Measurements from ENCODE around the gene SLC13A3.

The SLC13A3 gene

DNA sequence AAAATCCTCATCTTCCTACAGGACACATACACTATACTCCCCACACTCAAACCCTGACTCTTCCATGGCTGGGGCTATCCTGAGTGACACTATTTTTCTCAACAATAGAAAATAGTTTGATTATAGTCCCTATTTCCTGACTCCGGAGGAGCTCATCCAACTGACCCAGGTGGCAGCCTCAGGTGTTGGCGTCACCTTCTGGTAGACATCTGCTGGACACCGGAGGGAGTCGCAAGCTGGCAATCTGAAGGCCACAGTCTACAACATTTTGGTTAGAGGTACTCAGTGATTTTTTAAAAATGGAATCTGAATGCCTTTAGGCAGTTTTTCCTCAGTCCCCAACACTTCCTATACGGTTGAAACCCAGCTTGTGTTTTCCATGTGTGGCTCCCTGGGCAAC lies 68.6 kb downstream of the SLC13A3 start:
- Histone ChIP-seq H3K4me3 (ENCODE audit: insufficient read depth, low read depth, low read length, poor library complexity, severe bottlenecking) (no peak overlapping the region), H3K9me3 (ENCODE audit: control insufficient read depth, low read length) (no peaks in the 10 kb centered on the region), H3K27ac (ENCODE audit: insufficient read depth, low read length, poor library complexity, severe bottlenecking) (no peak overlapping the region), H3K4me1 (ENCODE audit: control insufficient read depth, insufficient read depth, low read length, poor library complexity, severe bottlenecking) (no peaks in the 10 kb centered on the region), H3K36me3 (ENCODE audit: control insufficient read depth, insufficient read depth, low read length) (no peaks in the 10 kb centered on the region), H3K27me3 (replicated peaks; ENCODE audit: control insufficient read depth, insufficient read depth, low read length, poor library complexity, severe bottlenecking) (no peaks in the 10 kb centered on the region)
- DNase-seq, result no peak

DNA sequence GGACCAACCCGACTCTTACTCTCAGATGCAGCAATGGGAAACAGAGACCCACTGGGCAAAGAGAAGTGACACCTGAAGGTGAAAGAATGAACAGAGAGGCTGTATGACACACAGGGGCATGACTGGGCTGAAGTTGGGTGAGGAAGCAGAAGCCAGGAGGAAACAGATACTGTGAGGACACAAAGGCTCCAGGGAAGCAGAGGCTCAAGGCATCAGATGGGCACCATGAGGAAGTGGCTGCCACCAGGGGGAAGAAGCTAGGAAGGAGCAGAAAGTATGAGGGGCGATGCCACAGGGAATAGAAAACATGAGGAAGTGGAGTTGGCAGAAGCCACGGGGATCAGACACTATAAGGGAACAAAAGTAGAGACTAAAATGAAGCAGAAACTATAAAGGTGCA lies 69.9 kb downstream of the SLC13A3 start:
- H3K27ac ChIP-seq (ENCODE audit: insufficient read depth, low read length, poor library complexity, severe bottlenecking), result no peak overlapping the region
- H3K4me3 ChIP-seq (ENCODE audit: insufficient read depth, low read depth, low read length, poor library complexity, severe bottlenecking), result no peak overlapping the region
- no peaks in the 10 kb centered on the region for H3K9me3 ChIP-seq (ENCODE audit: control insufficient read depth, low read length)
- DNase-seq, result no peak
- no peaks in the 10 kb centered on the region for H3K27me3 ChIP-seq (replicated peaks; ENCODE audit: control insufficient read depth, insufficient read depth, low read length, poor library complexity, severe bottlenecking)
- H3K36me3 ChIP-seq (ENCODE audit: control insufficient read depth, insufficient read depth, low read length), result no peaks in the 10 kb centered on the region
- no peaks in the 10 kb centered on the region for H3K4me1 ChIP-seq (ENCODE audit: control insufficient read depth, insufficient read depth, low read length, poor library complexity, severe bottlenecking)

DNA sequence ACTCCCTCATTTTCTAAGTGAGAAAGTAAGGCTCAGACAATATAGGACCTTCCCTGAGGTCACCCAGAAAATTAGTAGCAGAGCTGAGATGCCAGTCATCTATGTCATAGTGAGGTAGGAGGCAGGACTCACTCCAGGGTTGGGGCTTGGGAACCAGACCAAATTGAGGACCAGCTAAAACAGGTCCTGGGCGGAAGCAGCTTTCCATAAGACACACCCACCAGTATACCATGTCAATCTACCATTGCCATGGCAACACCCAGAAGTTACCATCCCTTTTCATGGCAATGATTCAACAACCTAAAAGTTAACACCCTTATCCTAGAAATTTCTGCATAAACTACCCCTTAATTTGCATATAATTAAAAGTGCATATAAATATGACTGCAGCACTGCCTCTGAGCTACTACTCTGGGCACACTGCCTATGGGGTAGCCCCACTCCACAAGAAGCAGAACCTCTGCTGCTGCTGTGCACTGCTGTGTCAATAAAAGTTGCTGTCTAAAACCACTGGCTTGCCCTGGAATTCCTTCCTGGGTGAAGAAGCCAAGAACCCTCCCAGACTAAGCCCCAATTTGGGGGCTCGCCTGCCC lies 70.5 kb downstream of the SLC13A3 start:
- no peaks in the 10 kb centered on the region for H3K4me1 ChIP-seq (ENCODE audit: control insufficient read depth, insufficient read depth, low read length, poor library complexity, severe bottlenecking)
- no peaks in the 10 kb centered on the region for H3K36me3 ChIP-seq (ENCODE audit: control insufficient read depth, insufficient read depth, low read length)
- H3K9me3 ChIP-seq (ENCODE audit: control insufficient read depth, low read length), result no peaks in the 10 kb centered on the region
- no peak overlapping the region for H3K4me3 ChIP-seq (ENCODE audit: insufficient read depth, low read depth, low read length, poor library complexity, severe bottlenecking)
- DNase-seq, result no peak
- H3K27ac ChIP-seq (ENCODE audit: insufficient read depth, low read length, poor library complexity, severe bottlenecking), result no peak overlapping the region
- no peaks in the 10 kb centered on the region for H3K27me3 ChIP-seq (replicated peaks; ENCODE audit: control insufficient read depth, insufficient read depth, low read length, poor library complexity, severe bottlenecking)

- H3K36me3 ChIP-seq (ENCODE audit: control insufficient read depth, insufficient read depth, low read length), result no peaks in the 10 kb centered on the region
- H3K4me1 ChIP-seq (ENCODE audit: control insufficient read depth, insufficient read depth, low read length, poor library complexity, severe bottlenecking), result no peaks in the 10 kb centered on the region
- no peaks in the 10 kb centered on the region for H3K9me3 ChIP-seq (ENCODE audit: control insufficient read depth, low read length)
- no peak overlapping the region for H3K4me3 ChIP-seq (ENCODE audit: insufficient read depth, low read depth, low read length, poor library complexity, severe bottlenecking)
- H3K27ac ChIP-seq (ENCODE audit: insufficient read depth, low read length, poor library complexity, severe bottlenecking), result no peak overlapping the region
- DNase-seq, result no peak
- H3K27me3 ChIP-seq (replicated peaks; ENCODE audit: control insufficient read depth, insufficient read depth, low read length, poor library complexity, severe bottlenecking), result no peaks in the 10 kb centered on the region
These were observed 72.5 kb downstream of the SLC13A3 start for GRCh38 chr20:46578745-46579144.

GRCh38 chr20:46576774-46577395 lies 74.4 kb downstream of the SLC13A3 start:
- Histone ChIP-seq H3K27ac (ENCODE audit: insufficient read depth, low read length, poor library complexity, severe bottlenecking) (no peak overlapping the region), H3K27me3 (replicated peaks; ENCODE audit: control insufficient read depth, insufficient read depth, low read length, poor library complexity, severe bottlenecking) (no peaks in the 10 kb centered on the region)
- no peak for DNase-seq

GRCh38 chr20:46575937-46576461 lies 75.3 kb downstream of the SLC13A3 start:
- no peak overlapping the region for H3K4me3 ChIP-seq (ENCODE audit: insufficient read depth, low read depth, low read length, poor library complexity, severe bottlenecking)
- no peak for DNase-seq
- H3K27me3 ChIP-seq (replicated peaks; ENCODE audit: control insufficient read depth, insufficient read depth, low read length, poor library complexity, severe bottlenecking), result no peaks in the 10 kb centered on the region
- H3K36me3 ChIP-seq (ENCODE audit: control insufficient read depth, insufficient read depth, low read length), result no peaks in the 10 kb centered on the region
- H3K27ac ChIP-seq (ENCODE audit: insufficient read depth, low read length, poor library complexity, severe bottlenecking), result no peak overlapping the region
- no peaks in the 10 kb centered on the region for H3K4me1 ChIP-seq (ENCODE audit: control insufficient read depth, insufficient read depth, low read length, poor library complexity, severe bottlenecking)
- no peaks in the 10 kb centered on the region for H3K9me3 ChIP-seq (ENCODE audit: control insufficient read depth, low read length)

More at GRCh38 chr20:46576774-46577395, 74.4 kb downstream of the SLC13A3 start:
- Histone ChIP-seq H3K36me3 (ENCODE audit: control insufficient read depth, insufficient read depth, low read length) (no peaks in the 10 kb centered on the region), H3K4me3 (ENCODE audit: insufficient read depth, low read depth, low read length, poor library complexity, severe bottlenecking) (no peak overlapping the region), H3K9me3 (ENCODE audit: control insufficient read depth, low read length) (no peaks in the 10 kb centered on the region), H3K4me1 (ENCODE audit: control insufficient read depth, insufficient read depth, low read length, poor library complexity, severe bottlenecking) (no peaks in the 10 kb centered on the region)

- Histone ChIP-seq H3K27ac (ENCODE audit: insufficient read depth, low read length, poor library complexity, severe bottlenecking) (no peak overlapping the region), H3K4me3 (ENCODE audit: insufficient read depth, low read depth, low read length, poor library complexity, severe bottlenecking) (no peak overlapping the region)
- no peak for DNase-seq
These were observed 75.9 kb downstream of the SLC13A3 start for GRCh38 chr20:46575394-46575793.

DNA sequence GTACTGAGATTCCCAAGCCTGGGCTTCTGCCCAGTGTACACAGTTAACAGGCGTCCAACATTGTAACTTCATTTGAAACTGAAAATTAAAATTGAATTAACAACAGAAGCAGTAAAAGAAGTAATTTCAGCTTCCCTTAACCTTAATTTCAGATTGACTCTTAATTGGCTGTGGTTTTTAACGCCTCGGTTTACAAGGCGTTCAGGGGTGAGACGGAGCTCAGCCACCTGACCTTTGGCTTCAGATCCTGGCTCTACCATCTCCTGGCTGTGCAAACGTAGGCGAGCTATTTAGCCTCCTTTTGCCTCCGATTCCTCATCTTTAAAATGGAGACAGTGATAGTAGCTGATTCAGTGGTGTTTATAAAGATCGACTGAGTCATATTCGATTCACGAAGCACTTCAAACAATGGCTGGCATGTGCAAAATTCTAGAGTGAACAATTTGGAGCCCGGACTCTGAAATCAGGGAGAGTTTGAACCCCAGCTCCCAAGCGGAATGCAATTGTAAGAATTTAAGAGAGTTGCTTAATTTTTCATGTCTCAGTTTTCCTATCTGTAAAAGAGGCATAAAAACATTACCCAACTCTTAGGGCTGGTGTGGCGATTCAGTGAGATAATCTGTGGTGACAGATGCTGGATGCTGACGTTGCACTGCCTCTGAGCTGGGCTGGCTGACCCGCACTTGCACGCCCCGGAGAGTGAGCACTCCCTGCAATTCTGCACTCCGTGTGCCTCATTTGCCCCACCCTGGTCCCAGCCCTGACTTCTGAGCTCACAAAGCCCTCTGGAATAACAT lies 77.3 kb downstream of the SLC13A3 start:
- no peaks in the 10 kb centered on the region for H3K9me3 ChIP-seq (ENCODE audit: control insufficient read depth, low read length)
- H3K36me3 ChIP-seq (ENCODE audit: control insufficient read depth, insufficient read depth, low read length), result no peaks in the 10 kb centered on the region
- H3K4me1 ChIP-seq (ENCODE audit: control insufficient read depth, insufficient read depth, low read length, poor library complexity, severe bottlenecking), result no peaks in the 10 kb centered on the region
- H3K4me3 ChIP-seq (ENCODE audit: insufficient read depth, low read depth, low read length, poor library complexity, severe bottlenecking), result no peak overlapping the region
- no peak overlapping the region for H3K27ac ChIP-seq (ENCODE audit: insufficient read depth, low read length, poor library complexity, severe bottlenecking)
- H3K27me3 ChIP-seq (replicated peaks; ENCODE audit: control insufficient read depth, insufficient read depth, low read length, poor library complexity, severe bottlenecking), result no peaks in the 10 kb centered on the region
- no peak for DNase-seq

More at GRCh38 chr20:46575394-46575793, 75.9 kb downstream of the SLC13A3 start:
- Histone ChIP-seq H3K4me1 (ENCODE audit: control insufficient read depth, insufficient read depth, low read length, poor library complexity, severe bottlenecking) (no peaks in the 10 kb centered on the region), H3K9me3 (ENCODE audit: control insufficient read depth, low read length) (no peaks in the 10 kb centered on the region), H3K27me3 (replicated peaks; ENCODE audit: control insufficient read depth, insufficient read depth, low read length, poor library complexity, severe bottlenecking) (no peaks in the 10 kb centered on the region), H3K36me3 (ENCODE audit: control insufficient read depth, insufficient read depth, low read length) (no peaks in the 10 kb centered on the region)

DNA sequence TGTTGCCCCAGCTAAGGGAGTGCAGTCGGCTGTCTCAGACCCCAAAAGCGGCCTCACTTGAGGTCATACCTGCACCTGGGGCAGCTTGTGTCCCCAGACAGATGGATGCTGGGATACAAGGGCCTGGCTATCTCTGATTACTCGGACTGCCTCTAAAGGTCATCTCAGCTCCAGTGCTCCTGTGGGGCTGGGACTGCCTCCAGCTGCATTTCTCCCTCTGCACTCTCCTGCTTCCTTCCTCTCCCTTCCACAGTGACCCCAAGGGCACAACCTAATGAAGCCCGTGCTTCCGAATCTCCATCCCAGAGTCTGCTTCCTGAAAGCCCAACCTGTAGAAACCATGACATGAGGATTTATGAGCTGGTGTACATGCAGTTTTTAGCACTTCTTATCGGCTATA lies 78.0 kb downstream of the SLC13A3 start:
- no peak overlapping the region for H3K4me3 ChIP-seq (ENCODE audit: insufficient read depth, low read depth, low read length, poor library complexity, severe bottlenecking)
- H3K27ac ChIP-seq (ENCODE audit: insufficient read depth, low read length, poor library complexity, severe bottlenecking), result no peak overlapping the region
- no peaks in the 10 kb centered on the region for H3K27me3 ChIP-seq (replicated peaks; ENCODE audit: control insufficient read depth, insufficient read depth, low read length, poor library complexity, severe bottlenecking)
- H3K9me3 ChIP-seq (ENCODE audit: control insufficient read depth, low read length), result no peaks in the 10 kb centered on the region
- H3K36me3 ChIP-seq (ENCODE audit: control insufficient read depth, insufficient read depth, low read length), result no peaks in the 10 kb centered on the region
- DNase-seq, result no peak
- no peaks in the 10 kb centered on the region for H3K4me1 ChIP-seq (ENCODE audit: control insufficient read depth, insufficient read depth, low read length, poor library complexity, severe bottlenecking)

- Histone ChIP-seq H3K27ac (ENCODE audit: insufficient read depth, low read length, poor library complexity, severe bottlenecking) (no peak overlapping the region), H3K4me3 (ENCODE audit: insufficient read depth, low read depth, low read length, poor library complexity, severe bottlenecking) (no peak overlapping the region), H3K27me3 (replicated peaks; ENCODE audit: control insufficient read depth, insufficient read depth, low read length, poor library complexity, severe bottlenecking) (no peaks in the 10 kb centered on the region), H3K36me3 (ENCODE audit: control insufficient read depth, insufficient read depth, low read length) (no peaks in the 10 kb centered on the region), H3K9me3 (ENCODE audit: control insufficient read depth, low read length) (no peaks in the 10 kb centered on the region), H3K4me1 (ENCODE audit: control insufficient read depth, insufficient read depth, low read length, poor library complexity, severe bottlenecking) (no peaks in the 10 kb centered on the region)
- no peak for DNase-seq
These were observed 78.5 kb downstream of the SLC13A3 start for GRCh38 chr20:46572790-46573189.

Data from effector memory CD4-positive, alpha-beta T cell (primary cell).